ENCODE data around the gene UBE2G1. TPM values are rescaled to one million over a fixed set of nuclear protein-coding genes. Genes with fewer than 3 reads are reported as not detected.

UBE2G1 gene
- polyA plus RNA-seq, 1 donor from 2014 or later, result 65.8 TPM

GRCh38 chr17:4293572-4293971, 72.9 kb downstream of the UBE2G1 start:
- Histone ChIP-seq H3K79me2 (replicated peaks; ENCODE audit: insufficient read depth, low read length) (peaks cover 3% of the 10 kb centered on the region), H3K9me3 (ENCODE audit: low read length) (no peaks in the 10 kb centered on the region), H3K9me2 (ENCODE audit: insufficient read depth, low read length) (no peaks in the 10 kb centered on the region), H3K27ac (ENCODE audit: low read length) (no peak overlapping the region), H3K4me2 (ENCODE audit: low read length) (no peak overlapping the region), H3K4me3 (ENCODE audit: low read length) (no peak overlapping the region), H3K27me3 (ENCODE audit: insufficient read depth, low read depth, low read length) (no peaks in the 10 kb centered on the region), H4K20me1 (ENCODE audit: insufficient read depth) (no peaks in the 10 kb centered on the region), H3K9ac (ENCODE audit: low read length) (no peak overlapping the region), H2AFZ (ENCODE audit: low read depth, low read length) (no peak overlapping the region), H3F3A (ENCODE audit: insufficient read depth, low read length, poor library complexity, severe bottlenecking) (no peaks in the 10 kb centered on the region), H3K36me3 (ENCODE audit: insufficient read depth, low read length) (no peaks in the 10 kb centered on the region)
- no peak for TF ChIP-seq EZH2 (IDR thresholded peaks at IDR 0.05; ENCODE audit: borderline replicate concordance, insufficient read depth, low read length, poor library complexity, severe bottlenecking)
- TF ChIP-seq EP300 (conservative IDR thresholded peaks at IDR 0.05; ENCODE audit: poor library complexity, severe bottlenecking), result no peak
- no peak for TF ChIP-seq POLR2AphosphoS5 (IDR thresholded peaks at IDR 0.05)
- TF ChIP-seq SMC3 (conservative IDR thresholded peaks at IDR 0.05; ENCODE audit: poor library complexity), result no peak
- TF ChIP-seq TAF1 (IDR thresholded peaks at IDR 0.05; ENCODE audit: low read depth), result no peak
- TF ChIP-seq CTCF (IDR thresholded peaks at IDR 0.05; ENCODE audit: poor library complexity, severe bottlenecking), result no peak
- TF ChIP-seq REST (IDR thresholded peaks at IDR 0.05; ENCODE audit: borderline replicate concordance), result no peak

GRCh38 chr17:4287710-4288109, 78.8 kb downstream of the UBE2G1 start:
- Histone ChIP-seq H4K20me1 (ENCODE audit: insufficient read depth) (no peaks in the 10 kb centered on the region), H3K9me2 (ENCODE audit: insufficient read depth, low read length) (no peaks in the 10 kb centered on the region), H3K79me2 (replicated peaks; ENCODE audit: insufficient read depth, low read length) (no peaks in the 10 kb centered on the region), H3K4me2 (ENCODE audit: low read length) (no peak overlapping the region), H3F3A (ENCODE audit: insufficient read depth, low read length, poor library complexity, severe bottlenecking) (no peaks in the 10 kb centered on the region), H3K9me3 (ENCODE audit: low read length) (no peaks in the 10 kb centered on the region), H3K4me3 (ENCODE audit: low read length) (no peak overlapping the region), H3K9ac (ENCODE audit: low read length) (no peak overlapping the region), H3K27me3 (ENCODE audit: insufficient read depth, low read depth, low read length) (no peaks in the 10 kb centered on the region), H2AFZ (ENCODE audit: low read depth, low read length) (no peak overlapping the region), H3K27ac (ENCODE audit: low read length) (no peak overlapping the region), H3K36me3 (ENCODE audit: insufficient read depth, low read length) (no peaks in the 10 kb centered on the region)
- TF ChIP-seq CTCF (IDR thresholded peaks at IDR 0.05; ENCODE audit: poor library complexity, severe bottlenecking), result no peak
- TF ChIP-seq RAD21 (conservative IDR thresholded peaks at IDR 0.05), result no peak
- TF ChIP-seq EZH2 (IDR thresholded peaks at IDR 0.05; ENCODE audit: borderline replicate concordance, insufficient read depth, low read length, poor library complexity, severe bottlenecking), result no peak
- TF ChIP-seq EP300 (conservative IDR thresholded peaks at IDR 0.05; ENCODE audit: poor library complexity, severe bottlenecking), result no peak

Data from neural cell (in vitro differentiated cells).